ENCODE measurements around the gene HERC2. TPM values are rescaled to one million over a fixed set of nuclear protein-coding genes. Genes with fewer than 3 reads are reported as not detected.

Gene HERC2
- total and polyA plus RNA-seq, 7 experiments from 2014 or later, result 5.5 to 60.4 (median 42.0) TPM

GRCh38 chr15:28117432-28117990 is 204.5 kb downstream of the HERC2 start:
- Mint-ChIP-seq H3K9me3 (peaks cover 0 to 1% (median 0%) of the 10 kb centered on the region in 11 donors), H3K36me3 (peaks cover 5 to 66% (median 36%) of the 10 kb centered on the region in 5 donors), H3K4me3 (no peak overlapping the region), H3K27ac (peak overlapping the region in 2 of 9 donors; percentile 31 to 55), H3K4me1 (peaks cover 0 to 6% (median 0%) of the 10 kb centered on the region in 7 donors), H3K27me3 (no peaks in the 10 kb centered on the region)
- Histone ChIP-seq H3K4me1 (ENCODE audit: control insufficient read depth in 2 of 2, insufficient read depth in 2 of 2, low read length in 2 of 2) (no peaks in the 10 kb centered on the region), H3K9me3 (ENCODE audit: control insufficient read depth in 2 of 3, low read length in 3 of 3) (no peaks in the 10 kb centered on the region), H3K36me3 (ENCODE audit: control insufficient read depth in 2 of 3, insufficient read depth in 3 of 3, low read length in 3 of 3) (peaks cover 0 to 93% (median 9%) of the 10 kb centered on the region in 3 experiments), H3K4me3 (ENCODE audit: low read length) (no peak overlapping the region), H3K27ac (ENCODE audit: low read depth, low read length) (no peak overlapping the region), H3K27me3 (ENCODE audit: control insufficient read depth in 2 of 2, insufficient read depth in 2 of 2, low read length in 2 of 2) (no peaks in the 10 kb centered on the region)
- ATAC-seq, result no peak
- intact Hi-C loops (cut with micrococcal nuclease), result no loop called here
- POLR2A ChIA-PET, result no interaction called here
- CTCF ChIA-PET, result interaction anchor here (0.6 kb wide), 1 partner anchor 110 kb away, joined by 3 read pairs; no protein-coding TSS in a partner anchor
- no peak for DNase-seq

GRCh38 chr15:28116521-28117431 is 205.2 kb downstream of the HERC2 start:
- Histone ChIP-seq H3K4me1 (ENCODE audit: control insufficient read depth in 2 of 2, insufficient read depth in 2 of 2, low read length in 2 of 2) (no peaks in the 10 kb centered on the region), H3K27me3 (ENCODE audit: control insufficient read depth in 2 of 2, insufficient read depth in 2 of 2, low read length in 2 of 2) (no peaks in the 10 kb centered on the region), H3K9me3 (ENCODE audit: control insufficient read depth in 2 of 3, low read length in 3 of 3) (no peaks in the 10 kb centered on the region), H3K4me3 (ENCODE audit: low read length) (no peak overlapping the region), H3K36me3 (ENCODE audit: control insufficient read depth in 2 of 3, insufficient read depth in 3 of 3, low read length in 3 of 3) (peaks cover 0 to 95% (median 9%) of the 10 kb centered on the region in 3 experiments), H3K27ac (ENCODE audit: low read depth, low read length) (no peak overlapping the region)
- peak overlapping the region in 1 of 9 donors; percentile 55 for H3K27ac Mint-ChIP-seq
- peaks cover 0 to 1% (median 0%) of the 10 kb centered on the region in 11 donors for H3K9me3 Mint-ChIP-seq
- POLR2A ChIA-PET, result no interaction called here
- DNase-seq (no peak), ATAC-seq (no peak)
- peaks cover 0 to 6% (median 0%) of the 10 kb centered on the region in 7 donors for H3K4me1 Mint-ChIP-seq
- intact Hi-C loops (cut with micrococcal nuclease), result no loop called here
- CTCF ChIA-PET, result interaction anchor here (0.7 kb wide), 1 partner anchor 22 kb away, joined by 3 read pairs; no protein-coding TSS in a partner anchor
- peaks cover 10 to 73% (median 44%) of the 10 kb centered on the region in 5 donors for H3K36me3 Mint-ChIP-seq
- no peak overlapping the region for H3K4me3 Mint-ChIP-seq
- no peaks in the 10 kb centered on the region for H3K27me3 Mint-ChIP-seq

GRCh38 chr15:28115871-28116270 is 206.1 kb downstream of the HERC2 start:
- Histone ChIP-seq H3K27me3 (ENCODE audit: control insufficient read depth in 2 of 2, insufficient read depth in 2 of 2, low read length in 2 of 2) (no peaks in the 10 kb centered on the region), H3K27ac (ENCODE audit: low read depth, low read length) (no peak overlapping the region), H3K4me3 (ENCODE audit: low read length) (no peak overlapping the region), H3K36me3 (ENCODE audit: control insufficient read depth in 2 of 3, insufficient read depth in 3 of 3, low read length in 3 of 3) (peaks cover 0 to 93% (median 9%) of the 10 kb centered on the region in 3 experiments), H3K4me1 (ENCODE audit: control insufficient read depth in 2 of 2, insufficient read depth in 2 of 2, low read length in 2 of 2) (no peaks in the 10 kb centered on the region), H3K9me3 (ENCODE audit: control insufficient read depth in 2 of 3, low read length in 3 of 3) (no peaks in the 10 kb centered on the region)
- CTCF ChIA-PET, result no interaction called here
- no peak for DNase-seq
- peaks cover 15 to 72% (median 46%) of the 10 kb centered on the region in 5 donors for H3K36me3 Mint-ChIP-seq
- H3K4me1 Mint-ChIP-seq, result peaks cover 0 to under 1% (median 0%) of the 10 kb centered on the region in 7 donors
- intact Hi-C loops (cut with micrococcal nuclease), result no loop called here
- no peak overlapping the region for H3K27ac Mint-ChIP-seq
- peaks cover 0 to 1% (median 0%) of the 10 kb centered on the region in 11 donors for H3K9me3 Mint-ChIP-seq
- ATAC-seq, result no peak
- no peaks in the 10 kb centered on the region for H3K27me3 Mint-ChIP-seq
- POLR2A ChIA-PET, result no interaction called here
- no peak overlapping the region for H3K4me3 Mint-ChIP-seq

- intact Hi-C loops (cut with micrococcal nuclease), result no loop called here
- peaks cover 15 to 63% (median 41%) of the 10 kb centered on the region in 5 donors for H3K36me3 Mint-ChIP-seq
- no peak overlapping the region for H3K4me3 Mint-ChIP-seq
- peaks cover 0 to 1% (median 0%) of the 10 kb centered on the region in 11 donors for H3K9me3 Mint-ChIP-seq
- no peak overlapping the region for H3K27ac ChIP-seq (ENCODE audit: low read depth, low read length)
- ATAC-seq (no peak), DNase-seq (no peak)
- H3K36me3 ChIP-seq (ENCODE audit: control insufficient read depth in 2 of 3, insufficient read depth in 3 of 3, low read length in 3 of 3), result peaks cover 0 to 84% (median 4%) of the 10 kb centered on the region in 3 experiments
- H3K9me3 ChIP-seq (ENCODE audit: control insufficient read depth in 2 of 3, low read length in 3 of 3), result no peaks in the 10 kb centered on the region
- H3K4me3 ChIP-seq (ENCODE audit: low read length), result no peak overlapping the region
- H3K27ac Mint-ChIP-seq, result no peak overlapping the region
- no peaks in the 10 kb centered on the region for H3K4me1 Mint-ChIP-seq
- H3K27me3 Mint-ChIP-seq, result no peaks in the 10 kb centered on the region
- H3K4me1 ChIP-seq (ENCODE audit: control insufficient read depth in 2 of 2, insufficient read depth in 2 of 2, low read length in 2 of 2), result no peaks in the 10 kb centered on the region
- POLR2A ChIA-PET, result interaction anchor here (0.5 kb wide), 1 partner anchor 1848 kb away, joined by 3 read pairs; no protein-coding TSS in a partner anchor
- H3K27me3 ChIP-seq (ENCODE audit: control insufficient read depth in 2 of 2, insufficient read depth in 2 of 2, low read length in 2 of 2), result no peaks in the 10 kb centered on the region
- CTCF ChIA-PET, result no interaction called here
Observed at GRCh38 chr15:28114721-28115622, 207.0 kb downstream of the HERC2 start.

GRCh38 chr15:28114114-28114455 is 207.9 kb downstream of the HERC2 start:
- CTCF ChIA-PET, result no interaction called here
- no peak for DNase-seq
- Mint-ChIP-seq H3K9me3 (peaks cover 0 to 1% (median 0%) of the 10 kb centered on the region in 11 donors), H3K27ac (no peak overlapping the region), H3K4me1 (no peaks in the 10 kb centered on the region), H3K36me3 (peaks cover 15 to 62% (median 40%) of the 10 kb centered on the region in 5 donors), H3K27me3 (no peaks in the 10 kb centered on the region), H3K4me3 (no peak overlapping the region)
- H3K27ac ChIP-seq (ENCODE audit: low read depth, low read length), result no peak overlapping the region
- intact Hi-C loops (cut with micrococcal nuclease), result no loop called here
- peaks cover 0 to 79% (median 4%) of the 10 kb centered on the region in 3 experiments for H3K36me3 ChIP-seq (ENCODE audit: control insufficient read depth in 2 of 3, insufficient read depth in 3 of 3, low read length in 3 of 3)
- no peaks in the 10 kb centered on the region for H3K9me3 ChIP-seq (ENCODE audit: control insufficient read depth in 2 of 3, low read length in 3 of 3)
- H3K27me3 ChIP-seq (ENCODE audit: control insufficient read depth in 2 of 2, insufficient read depth in 2 of 2, low read length in 2 of 2), result no peaks in the 10 kb centered on the region
- ATAC-seq, result no peak
- POLR2A ChIA-PET, result no interaction called here
- H3K4me3 ChIP-seq (ENCODE audit: low read length), result no peak overlapping the region
- no peaks in the 10 kb centered on the region for H3K4me1 ChIP-seq (ENCODE audit: control insufficient read depth in 2 of 2, insufficient read depth in 2 of 2, low read length in 2 of 2)

GRCh38 chr15:28113394-28114113 is 208.4 kb downstream of the HERC2 start:
- CTCF ChIA-PET, result no interaction called here
- Histone ChIP-seq H3K36me3 (ENCODE audit: control insufficient read depth in 2 of 3, insufficient read depth in 3 of 3, low read length in 3 of 3) (peaks cover 0 to 75% (median 4%) of the 10 kb centered on the region in 3 experiments), H3K4me1 (ENCODE audit: control insufficient read depth in 2 of 2, insufficient read depth in 2 of 2, low read length in 2 of 2) (no peaks in the 10 kb centered on the region), H3K27ac (ENCODE audit: low read depth, low read length) (no peak overlapping the region), H3K4me3 (ENCODE audit: low read length) (no peak overlapping the region), H3K9me3 (ENCODE audit: control insufficient read depth in 2 of 3, low read length in 3 of 3) (no peaks in the 10 kb centered on the region), H3K27me3 (ENCODE audit: control insufficient read depth in 2 of 2, insufficient read depth in 2 of 2, low read length in 2 of 2) (no peaks in the 10 kb centered on the region)
- POLR2A ChIA-PET, result no interaction called here
- peaks cover 0 to 1% (median 0%) of the 10 kb centered on the region in 11 donors for H3K9me3 Mint-ChIP-seq
- no peak overlapping the region for H3K27ac Mint-ChIP-seq
- peaks cover 15 to 62% (median 40%) of the 10 kb centered on the region in 5 donors for H3K36me3 Mint-ChIP-seq
- no peak overlapping the region for H3K4me3 Mint-ChIP-seq
- no peaks in the 10 kb centered on the region for H3K4me1 Mint-ChIP-seq
- intact Hi-C loops (cut with micrococcal nuclease), result no loop called here
- DNase-seq (no peak), ATAC-seq (no peak)
- H3K27me3 Mint-ChIP-seq, result peaks cover 0 to 3% (median 0%) of the 10 kb centered on the region in 5 donors
